Neural cell (in vitro differentiated cells): Measurements from ENCODE around the gene GUCY1A2. TPM values are rescaled to one million over a fixed set of nuclear protein-coding genes. Genes with fewer than 3 reads are reported as not detected.

Experiments
- H2AFZ ChIP-seq: fragments of 200-600, 300-800 bp; sonication (generic), shearing (Covaris generic); 2 replicates; pipeline ENCODE4 v1.6.0; 2014; ENCODE audit warnings: low read depth, mild to moderate bottlenecking, antibody characterized with exemption, low read length, moderate library complexity
- H3F3A ChIP-seq: fragments of 200-600 bp; shearing (Covaris generic); 2 replicates; pipeline ENCODE4 v1.6.1; 2016; ENCODE audit warnings: mild to moderate bottlenecking, moderate library complexity, mixed read lengths, antibody characterized with exemption, low read length; ENCODE audit not compliant: insufficient read depth, poor library complexity, severe bottlenecking
- H3K27ac ChIP-seq: fragments of 200-600, 300-800 bp; sonication (generic), shearing (Covaris generic); 2 replicates; pipeline ENCODE4 v1.5.1; 2014; ENCODE audit warnings: mild to moderate bottlenecking, low read length, moderate library complexity
- H3K27me3 ChIP-seq: fragments of 300-800, 200-600 bp; sonication (generic), shearing (Covaris generic); 2 replicates; pipeline ENCODE4 v1.6.0; 2014; ENCODE audit warnings: mild to moderate bottlenecking, low read depth, low read length, moderate library complexity; ENCODE audit not compliant: insufficient read depth
- H3K36me3 ChIP-seq: fragments of 300-800, 200-600 bp; sonication (generic), shearing (Covaris generic); 2 replicates; pipeline ENCODE4 v1.5.1; 2014; ENCODE audit warnings: mild to moderate bottlenecking, antibody characterized with exemption, low read length, moderate library complexity; ENCODE audit not compliant: insufficient read depth
- H3K4me2 ChIP-seq: fragments of 300-800, 200-600 bp; sonication (generic), shearing (Covaris generic); 2 replicates; pipeline ENCODE4 v1.6.0; 2014; ENCODE audit warnings: mild to moderate bottlenecking, low read length
- H3K4me3 ChIP-seq: fragments of 300-800, 200-600 bp; sonication (generic), shearing (Covaris generic); 2 replicates; pipeline ENCODE4 v1.5.1; 2014; ENCODE audit warnings: mild to moderate bottlenecking, low read length, moderate library complexity
- H3K79me2 ChIP-seq: fragments of 200-600 bp; shearing (Covaris generic); replicated peaks from 2 replicates; pipeline ENCODE4 v1.6.0; 2014; ENCODE audit warnings: mild to moderate bottlenecking, low read length, moderate library complexity; ENCODE audit not compliant: insufficient read depth
- H3K9ac ChIP-seq: fragments of 300-800, 200-600 bp; sonication (generic), shearing (Covaris generic); 2 replicates; pipeline ENCODE4 v1.6.1; 2016; ENCODE audit warnings: mild to moderate bottlenecking, low read length, mixed read lengths
- H3K9me2 ChIP-seq: fragments of 200-600 bp; shearing (Covaris generic); 2 replicates; pipeline ENCODE4 v1.6.1; 2016; ENCODE audit warnings: mild to moderate bottlenecking, low read length, mixed read lengths; ENCODE audit not compliant: insufficient read depth
- H3K9me3 ChIP-seq: fragments of 200-600, 300-800 bp; sonication (generic), shearing (Covaris generic); 2 replicates; pipeline ENCODE4 v1.6.1; 2016; ENCODE audit warnings: mild to moderate bottlenecking, mixed run types, low read length, moderate library complexity, mixed read lengths
- H4K20me1 ChIP-seq: fragments of 200-600 bp; shearing (Covaris generic); 2 replicates; pipeline ENCODE4 v1.6.1; 2016; ENCODE audit warnings: mild to moderate bottlenecking, mixed run types; ENCODE audit not compliant: insufficient read depth
- CTCF ChIP-seq: fragments of 450-650 bp; IDR thresholded peaks from 2 replicates; pipeline ENCODE4 v1.5.1; 2014; ENCODE audit warnings: antibody characterized with exemption, mild to moderate bottlenecking, moderate library complexity; ENCODE audit not compliant: poor library complexity, severe bottlenecking
- EP300 ChIP-seq: fragments of 450-650 bp; conservative IDR thresholded peaks from 2 replicates; pipeline ENCODE4 v1.6.1; 2014; ENCODE audit warnings: antibody characterized with exemption, mild to moderate bottlenecking, moderate library complexity; ENCODE audit not compliant: poor library complexity, severe bottlenecking
- EZH2 ChIP-seq: fragments of 200-600, 300-800 bp; shearing (Covaris generic), sonication (generic); IDR thresholded peaks from 2 replicates; pipeline ENCODE4 v1.6.1; 2014; ENCODE audit warnings: antibody characterized with exemption, low read length, borderline replicate concordance, mild to moderate bottlenecking; ENCODE audit not compliant: insufficient read depth, poor library complexity, severe bottlenecking
- MXI1 ChIP-seq: fragments of 450-650 bp; conservative IDR thresholded peaks from 2 replicates; pipeline ENCODE4 v1.6.1; 2014; ENCODE audit warnings: antibody characterized with exemption, mild to moderate bottlenecking; ENCODE audit not compliant: poor library complexity, severe bottlenecking
- POLR2AphosphoS5 ChIP-seq: IDR thresholded peaks from 2 replicates; pipeline ENCODE4 v1.6.1; 2012
- RAD21 ChIP-seq: fragments of 450-650 bp; conservative IDR thresholded peaks from 2 replicates; pipeline ENCODE4 v1.6.1; 2014; ENCODE audit warnings: antibody characterized with exemption, mild to moderate bottlenecking, moderate library complexity
- REST ChIP-seq: IDR thresholded peaks from 2 replicates; pipeline ENCODE4 v1.6.1; 2012; ENCODE audit warnings: borderline replicate concordance
- SMC3 ChIP-seq: fragments of 450-650 bp; conservative IDR thresholded peaks from 2 replicates; pipeline ENCODE4 v1.6.1; 2014; ENCODE audit warnings: antibody characterized with exemption, mild to moderate bottlenecking, moderate library complexity; ENCODE audit not compliant: poor library complexity
- TAF1 ChIP-seq: IDR thresholded peaks from 2 replicates; pipeline ENCODE4 v1.6.1; 2012; ENCODE audit warnings: low read depth
- polyA plus RNA-seq: library from polyadenylated mRNA; depleted of rRNA; stranded (reverse); fragments of >200 nt; gene quantifications from 2 replicates; pipeline ENCODE4 v1.2.3, GENCODE V29; 2014

The GUCY1A2 gene
- polyA plus RNA-seq, 1 donor from 2014 or later, result 5.1 TPM

- Histone ChIP-seq H3K9me3 (no peaks in the 10 kb centered on the region), H4K20me1 (no peaks in the 10 kb centered on the region), H3K4me3 (no peak overlapping the region), H2AFZ (no peak overlapping the region), H3F3A (no peaks in the 10 kb centered on the region), H3K36me3 (no peaks in the 10 kb centered on the region), H3K27ac (no peak overlapping the region), H3K79me2 (no peaks in the 10 kb centered on the region), H3K9me2 (no peaks in the 10 kb centered on the region), H3K27me3 (no peaks in the 10 kb centered on the region), H3K4me2 (no peak overlapping the region), H3K9ac (no peak overlapping the region)
- no peak for TF ChIP-seq MXI1
- TF ChIP-seq SMC3, result no peak
- no peak for TF ChIP-seq TAF1
- no peak for TF ChIP-seq CTCF
- no peak for TF ChIP-seq REST
- TF ChIP-seq EP300, result no peak
Observed at GRCh38 chr11:106961048-106961447, 57.2 kb downstream of the GUCY1A2 start.

- no peak for TF ChIP-seq CTCF
- no peak for TF ChIP-seq REST
- TF ChIP-seq POLR2AphosphoS5, result no peak
- no peak for TF ChIP-seq MXI1
- no peak for TF ChIP-seq EZH2
- TF ChIP-seq EP300, result no peak
- TF ChIP-seq RAD21, result no peak
- no peak for TF ChIP-seq SMC3
- TF ChIP-seq TAF1, result no peak
- H2AFZ ChIP-seq, result no peak overlapping the region
- H3K27me3 ChIP-seq, result no peaks in the 10 kb centered on the region
- H3K36me3 ChIP-seq, result no peaks in the 10 kb centered on the region
- no peak overlapping the region for H3K4me3 ChIP-seq
- H3K4me2 ChIP-seq, result no peak overlapping the region
- H3K79me2 ChIP-seq, result no peaks in the 10 kb centered on the region
- H3K9ac ChIP-seq, result no peak overlapping the region
- no peaks in the 10 kb centered on the region for H3K9me2 ChIP-seq
- no peaks in the 10 kb centered on the region for H4K20me1 ChIP-seq
- H3K27ac ChIP-seq, result no peak overlapping the region
- H3K9me3 ChIP-seq, result no peaks in the 10 kb centered on the region
- H3F3A ChIP-seq, result no peaks in the 10 kb centered on the region
Observed at GRCh38 chr11:106959800-106960199, 58.5 kb downstream of the GUCY1A2 start.
